Vagina (tissue), 2 donors: Measurements from ENCODE around the gene DCBLD2. TPM values are rescaled to one million over a fixed set of nuclear protein-coding genes. Genes with fewer than 3 reads are reported as not detected.

Source experiments
- DNase-seq, 2 donors: peaks; one replicate each; pipeline ENCODE4 v3.0.0-alpha.2; 2017; ENCODE audit errors: extremely low spot score in 2 of 2
- H3K27ac ChIP-seq: fragments of 200-600 bp; sonication (generic); one replicate; pipeline ENCODE4 v1.5.1; 2019
- H3K27me3 ChIP-seq: fragments of 200-600 bp; sonication (generic); one replicate; pipeline ENCODE4 v1.5.1; 2019
- H3K36me3 ChIP-seq, 2 donors: fragments of 200-600 bp; sonication (generic); one replicate each; pipeline ENCODE4 v1.5.1; 2017 to 2019
- H3K4me1 ChIP-seq: fragments of 200-600 bp; sonication (generic); one replicate; pipeline ENCODE4 v1.5.1; 2019
- H3K4me3 ChIP-seq, 2 donors: fragments of 200-600 bp; sonication (generic); 1 replicate in 1 of 2; 2 replicates in 1 of 2; pipeline ENCODE4 v1.5.1; 2016 to 2019
- H3K9me3 ChIP-seq: fragments of 200-600 bp; sonication (generic); one replicate; pipeline ENCODE4 v1.5.1; 2019
- POLR2A ChIP-seq, 2 donors: fragments of 450-650 bp; IDR thresholded peaks; one replicate each; pipeline ENCODE4 v1.6.1; 2017; ENCODE audit warnings: antibody characterized with exemption in 2 of 2, mild to moderate bottlenecking in 2 of 2, moderate library complexity in 2 of 2
- POLR2AphosphoS5 ChIP-seq, 2 donors: sonication (generic); formaldehyde crosslinking; IDR thresholded peaks; one replicate each; pipeline ENCODE4 v1.9.0; 2017; ENCODE audit warnings: antibody characterized with exemption in 2 of 2, mild to moderate bottlenecking in 2 of 2, low read depth in 1 of 2; ENCODE audit not compliant: insufficient read depth in 1 of 2
- intact Hi-C: fragments of 100-400 bp; cut with DNase I; formaldehyde crosslinking; loops from one replicate; pipeline ENCODE4 v1.15.1; 2023
- total RNA-seq: library from RNA; depleted of rRNA; stranded (reverse); fragments of >200 nt; gene quantifications from one replicate; pipeline ENCODE4 v1.2.3, GENCODE V29; 2016
- TF ChIP-seq, protein P1 (sequence below), 3 experiments: fragments of 450-650 bp in 2 of 3; fragments of 200-600 bp in 1 of 3; sonication (generic) in 1 of 3; IDR thresholded peaks; one replicate each; pipeline ENCODE4 v1.5.1; 2017 to 2019; ENCODE audit warnings: antibody characterized with exemption in 3 of 3, mild to moderate bottlenecking in 2 of 3, moderate library complexity in 2 of 3

DCBLD2 gene
- total RNA-seq, 1 donor from 2014 or later: 36.1 TPM

GRCh38 chr3:98892263-98892662 lies 9.2 kb downstream of the DCBLD2 start:
- Histone ChIP-seq H3K27me3 (no peaks in the 10 kb centered on the region), H3K27ac (no peak overlapping the region), H3K4me3 (no peak overlapping the region), H3K4me1 (peaks cover 18% of the 10 kb centered on the region), H3K9me3 (no peaks in the 10 kb centered on the region), H3K36me3 (no peaks in the 10 kb centered on the region)
- intact Hi-C loops: no loop called here
- TF ChIP-seq POLR2A (IDR thresholded peaks at IDR 0.05) (no peak), POLR2AphosphoS5 (IDR thresholded peaks at IDR 0.05; ENCODE audit: insufficient read depth in 1 of 2, low read depth in 1 of 2) (no peak)
- TF ChIP-seq, protein P1, sequence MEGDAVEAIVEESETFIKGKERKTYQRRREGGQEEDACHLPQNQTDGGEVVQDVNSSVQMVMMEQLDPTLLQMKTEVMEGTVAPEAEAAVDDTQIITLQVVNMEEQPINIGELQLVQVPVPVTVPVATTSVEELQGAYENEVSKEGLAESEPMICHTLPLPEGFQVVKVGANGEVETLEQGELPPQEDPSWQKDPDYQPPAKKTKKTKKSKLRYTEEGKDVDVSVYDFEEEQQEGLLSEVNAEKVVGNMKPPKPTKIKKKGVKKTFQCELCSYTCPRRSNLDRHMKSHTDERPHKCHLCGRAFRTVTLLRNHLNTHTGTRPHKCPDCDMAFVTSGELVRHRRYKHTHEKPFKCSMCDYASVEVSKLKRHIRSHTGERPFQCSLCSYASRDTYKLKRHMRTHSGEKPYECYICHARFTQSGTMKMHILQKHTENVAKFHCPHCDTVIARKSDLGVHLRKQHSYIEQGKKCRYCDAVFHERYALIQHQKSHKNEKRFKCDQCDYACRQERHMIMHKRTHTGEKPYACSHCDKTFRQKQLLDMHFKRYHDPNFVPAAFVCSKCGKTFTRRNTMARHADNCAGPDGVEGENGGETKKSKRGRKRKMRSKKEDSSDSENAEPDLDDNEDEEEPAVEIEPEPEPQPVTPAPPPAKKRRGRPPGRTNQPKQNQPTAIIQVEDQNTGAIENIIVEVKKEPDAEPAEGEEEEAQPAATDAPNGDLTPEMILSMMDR (IDR thresholded peaks at IDR 0.05): no peak
- DNase-seq: no peak

GRCh38 chr3:98890965-98891910 lies 10.3 kb downstream of the DCBLD2 start:
- no peak overlapping the region for H3K4me3 ChIP-seq
- H3K9me3 ChIP-seq: no peaks in the 10 kb centered on the region
- intact Hi-C loops: no loop called here
- peaks cover 18% of the 10 kb centered on the region for H3K4me1 ChIP-seq
- DNase-seq: no peak
- H3K27ac ChIP-seq: no peak overlapping the region
- no peaks in the 10 kb centered on the region for H3K27me3 ChIP-seq
- TF ChIP-seq POLR2AphosphoS5 (IDR thresholded peaks at IDR 0.05; ENCODE audit: insufficient read depth in 1 of 2, low read depth in 1 of 2) (no peak), POLR2A (IDR thresholded peaks at IDR 0.05) (no peak)
- TF ChIP-seq, protein P1 (IDR thresholded peaks at IDR 0.05): no peak
- no peaks in the 10 kb centered on the region for H3K36me3 ChIP-seq

GRCh38 chr3:98890181-98890835 lies 11.2 kb downstream of the DCBLD2 start:
- intact Hi-C loops: no loop called here
- Histone ChIP-seq H3K27me3 (no peaks in the 10 kb centered on the region), H3K9me3 (no peaks in the 10 kb centered on the region), H3K36me3 (no peaks in the 10 kb centered on the region), H3K4me3 (no peak overlapping the region), H3K4me1 (peaks cover 24% of the 10 kb centered on the region), H3K27ac (no peak overlapping the region)
- TF ChIP-seq, protein P1 (IDR thresholded peaks at IDR 0.05): no peak
- TF ChIP-seq POLR2AphosphoS5 (IDR thresholded peaks at IDR 0.05; ENCODE audit: insufficient read depth in 1 of 2, low read depth in 1 of 2): no peak
- TF ChIP-seq POLR2A (IDR thresholded peaks at IDR 0.05): no peak
- DNase-seq: no peak

- Histone ChIP-seq H3K9me3 (no peaks in the 10 kb centered on the region), H3K36me3 (no peaks in the 10 kb centered on the region), H3K27me3 (no peaks in the 10 kb centered on the region), H3K27ac (no peak overlapping the region), H3K4me1 (peaks cover 30% of the 10 kb centered on the region), H3K4me3 (no peak overlapping the region)
- DNase-seq: no peak
- intact Hi-C loops: no loop called here
- no peak for TF ChIP-seq POLR2A (IDR thresholded peaks at IDR 0.05)
- TF ChIP-seq POLR2AphosphoS5 (IDR thresholded peaks at IDR 0.05; ENCODE audit: insufficient read depth in 1 of 2, low read depth in 1 of 2): no peak
- TF ChIP-seq, protein P1 (IDR thresholded peaks at IDR 0.05): no peak
Measured at GRCh38 chr3:98887684-98888083, 13.8 kb downstream of the DCBLD2 start.
